ENCODE data around the gene MTAP.

Gene MTAP

DNA sequence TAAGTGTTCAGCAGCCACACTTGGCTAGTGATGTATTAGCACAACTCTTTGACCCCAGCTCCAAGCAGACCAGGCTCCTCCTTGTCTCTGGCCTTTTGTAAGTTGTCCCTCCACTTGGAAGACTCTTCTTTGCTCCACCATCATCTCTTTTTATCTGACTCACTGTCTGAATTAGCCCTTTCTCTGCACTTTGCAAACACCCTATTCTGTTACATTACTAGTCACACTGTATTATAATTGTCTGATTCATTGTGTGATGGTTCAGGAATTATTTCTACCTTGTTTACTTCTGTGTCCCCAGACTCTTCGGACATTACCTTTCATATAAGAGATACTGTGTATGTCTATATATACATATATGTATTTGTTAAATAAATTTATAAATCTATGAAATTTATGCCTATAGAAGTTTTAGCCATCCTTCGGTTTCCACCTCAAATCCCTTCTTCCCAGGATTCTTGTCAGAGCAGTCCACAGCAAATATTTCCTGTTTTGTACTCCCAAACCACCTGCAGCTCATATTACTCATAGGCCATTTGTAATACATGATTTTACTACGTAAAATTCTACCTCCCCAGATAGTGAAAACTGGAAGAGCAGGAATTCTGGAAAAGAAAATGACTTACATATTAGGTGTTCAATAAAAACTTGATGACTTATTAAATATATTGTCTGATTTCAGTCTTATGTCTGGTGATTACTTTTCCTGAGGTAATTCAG, 69.0 kb downstream of the MTAP start:
- in situ Hi-C loops (cut with HindIII; ENCODE audit: low pct_unique_long_range_greater_than_20kb, low sequenced_read_pairs): no loop called here
- TF ChIP-seq JUND (IDR thresholded peaks at IDR 0.05; ENCODE audit: low read depth): no peak
- DNase-seq (ENCODE audit: low read depth in 1 of 2, low spot score in 1 of 2): no peak

DNA sequence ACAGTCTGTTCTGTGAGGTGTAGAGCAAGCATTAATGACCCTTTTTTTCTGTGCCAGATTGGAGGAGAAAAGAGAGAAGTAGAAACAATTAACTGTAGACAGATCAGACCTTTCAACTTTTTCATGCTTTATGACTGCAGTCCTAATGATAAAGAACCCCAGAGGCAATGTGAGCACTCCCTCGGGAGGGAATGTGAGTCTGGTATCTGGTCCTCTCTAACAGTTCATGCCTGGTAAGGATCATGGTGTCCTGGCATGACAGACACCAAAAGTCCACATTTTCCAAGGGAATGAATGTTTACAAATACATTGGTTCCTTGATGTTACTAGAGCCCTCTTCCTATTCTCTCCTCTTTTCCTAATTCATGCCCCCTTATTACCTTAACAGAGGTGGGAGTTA, 70.3 kb downstream of the MTAP start:
- no peak for TF ChIP-seq JUND (IDR thresholded peaks at IDR 0.05; ENCODE audit: low read depth)
- in situ Hi-C loops (cut with HindIII; ENCODE audit: low pct_unique_long_range_greater_than_20kb, low sequenced_read_pairs): no loop called here
- DNase-seq (ENCODE audit: low read depth in 1 of 2, low spot score in 1 of 2): no peak

DNA sequence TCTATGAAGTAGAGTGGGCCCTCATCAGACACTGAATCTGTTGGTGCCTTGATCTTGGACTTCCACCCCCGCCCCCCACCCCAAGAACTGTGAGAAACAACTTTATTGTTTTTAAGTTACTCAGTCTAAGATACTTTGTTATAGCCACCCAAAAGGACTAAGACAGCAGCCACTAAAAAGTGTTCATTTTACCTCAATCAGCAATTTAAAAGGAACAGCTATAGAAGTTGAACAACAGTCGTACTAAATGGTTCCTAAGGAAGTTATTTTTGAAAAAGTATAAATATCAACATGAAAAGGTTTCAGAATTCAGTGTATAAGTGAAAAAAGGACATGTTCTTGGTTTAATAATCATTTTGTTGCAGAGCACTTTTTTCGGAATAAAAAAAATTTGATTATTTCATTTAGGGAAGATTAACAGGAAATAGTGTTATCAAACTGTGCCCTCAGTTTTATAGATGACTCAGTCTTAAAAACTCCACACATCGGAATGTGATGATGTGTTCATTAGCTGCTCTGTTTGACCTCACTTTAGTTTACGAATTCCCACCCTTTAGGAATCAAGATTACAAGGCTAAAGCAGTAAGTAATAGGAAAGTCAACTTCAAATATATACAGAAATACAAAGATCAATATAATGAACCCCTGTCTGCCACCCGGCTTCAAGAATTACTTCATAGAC, 71.2 kb downstream of the MTAP start:
- in situ Hi-C loops (cut with HindIII; ENCODE audit: low pct_unique_long_range_greater_than_20kb, low sequenced_read_pairs): no loop called here
- no peak for DNase-seq (ENCODE audit: low read depth in 1 of 2, low spot score in 1 of 2)
- TF ChIP-seq JUND (IDR thresholded peaks at IDR 0.05; ENCODE audit: low read depth): no peak

DNA sequence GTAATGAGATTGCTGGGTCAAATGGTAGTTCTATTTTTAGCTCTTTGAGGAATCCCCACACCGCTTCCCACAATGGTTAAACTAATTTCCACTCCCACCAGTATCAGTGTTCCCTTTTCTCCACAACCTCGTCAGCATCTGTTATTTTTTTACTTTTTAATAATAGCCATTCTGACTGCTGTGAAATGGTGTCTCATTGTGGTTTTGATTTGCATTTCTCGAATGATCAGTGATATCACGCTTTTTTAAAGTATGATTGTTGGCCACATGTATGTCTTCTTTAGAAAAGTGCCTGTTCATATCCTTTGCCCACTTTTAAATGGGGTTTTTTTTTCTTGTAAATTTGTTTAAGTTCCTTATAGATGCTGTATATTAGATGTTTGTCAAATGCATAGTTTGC, 73.5 kb downstream of the MTAP start:
- no peak for DNase-seq (ENCODE audit: low read depth in 1 of 2, low spot score in 1 of 2)
- in situ Hi-C loops (cut with HindIII; ENCODE audit: low pct_unique_long_range_greater_than_20kb, low sequenced_read_pairs): no loop called here
- TF ChIP-seq JUND (IDR thresholded peaks at IDR 0.05; ENCODE audit: low read depth): no peak

DNA sequence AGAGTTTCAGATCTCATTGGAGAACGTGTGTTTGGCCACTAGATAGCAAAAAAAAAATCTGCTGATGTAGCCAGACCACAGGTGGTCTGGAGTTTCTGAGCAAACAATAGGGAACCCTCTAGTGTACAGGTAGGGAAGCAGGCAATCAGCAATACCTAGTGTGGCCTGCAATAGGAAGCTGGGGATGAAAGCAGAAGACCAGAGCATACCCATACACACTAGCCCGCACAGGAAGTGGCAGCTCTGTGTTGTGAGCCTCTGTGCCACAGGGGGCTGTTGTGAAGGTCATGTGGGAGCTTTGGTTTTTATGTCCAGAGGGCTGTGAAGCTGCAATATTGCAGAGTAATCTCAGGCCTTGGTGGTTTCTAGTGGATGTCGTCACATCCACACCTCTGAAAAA, 81.2 kb downstream of the MTAP start:
- in situ Hi-C loops (cut with HindIII; ENCODE audit: low pct_unique_long_range_greater_than_20kb, low sequenced_read_pairs): no loop called here
- DNase-seq (ENCODE audit: low read depth in 1 of 2, low spot score in 1 of 2): no peak
- TF ChIP-seq JUND (IDR thresholded peaks at IDR 0.05; ENCODE audit: low read depth): no peak

DNA sequence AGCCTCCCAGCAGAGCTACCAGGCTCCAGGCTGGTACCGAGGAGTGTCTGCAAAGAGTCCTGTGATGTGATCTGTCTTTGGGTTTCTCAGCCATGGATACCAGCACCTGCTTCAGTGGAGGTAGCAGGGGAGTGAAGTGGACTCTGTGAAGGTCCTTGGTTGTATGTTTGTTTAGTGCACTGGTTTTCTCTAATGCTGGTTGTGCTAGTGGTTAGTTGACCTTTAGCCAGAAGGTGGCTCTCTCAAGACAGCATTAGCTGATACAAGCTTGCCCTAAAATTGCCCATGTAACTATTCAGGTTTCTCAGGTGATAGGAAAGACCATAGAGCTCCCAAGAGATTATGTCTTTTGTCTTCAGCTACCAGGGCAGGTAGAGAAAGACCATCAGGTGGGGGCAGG, 87.2 kb downstream of the MTAP start:
- in situ Hi-C loops (cut with HindIII; ENCODE audit: low pct_unique_long_range_greater_than_20kb, low sequenced_read_pairs): no loop called here
- TF ChIP-seq JUND (IDR thresholded peaks at IDR 0.05; ENCODE audit: low read depth): no peak
- no peak for DNase-seq (ENCODE audit: low read depth in 1 of 2, low spot score in 1 of 2)

DNA sequence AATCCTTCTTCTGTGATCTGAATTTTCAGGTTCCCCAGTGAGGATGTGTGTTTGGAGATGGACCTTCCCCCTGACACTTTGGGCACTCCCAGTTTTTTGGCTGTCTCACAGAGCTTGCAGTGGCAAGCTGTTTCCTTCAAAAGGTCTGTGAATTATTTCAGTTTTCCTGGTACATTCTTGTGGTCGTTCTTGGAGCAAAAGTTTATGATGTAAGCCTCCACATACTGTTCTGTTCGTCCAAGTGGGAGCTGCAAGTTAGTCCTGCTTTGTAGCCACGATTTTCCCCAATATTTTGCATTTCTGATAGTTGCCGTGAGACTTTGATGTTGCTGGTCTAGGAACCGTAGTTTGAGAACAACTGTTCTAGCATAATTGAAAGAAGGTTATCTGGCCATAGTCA, 88.3 kb downstream of the MTAP start:
- in situ Hi-C loops (cut with HindIII; ENCODE audit: low pct_unique_long_range_greater_than_20kb, low sequenced_read_pairs): no loop called here
- DNase-seq (ENCODE audit: low read depth in 1 of 2, low spot score in 1 of 2): no peak
- no peak for TF ChIP-seq JUND (IDR thresholded peaks at IDR 0.05; ENCODE audit: low read depth)

DNA sequence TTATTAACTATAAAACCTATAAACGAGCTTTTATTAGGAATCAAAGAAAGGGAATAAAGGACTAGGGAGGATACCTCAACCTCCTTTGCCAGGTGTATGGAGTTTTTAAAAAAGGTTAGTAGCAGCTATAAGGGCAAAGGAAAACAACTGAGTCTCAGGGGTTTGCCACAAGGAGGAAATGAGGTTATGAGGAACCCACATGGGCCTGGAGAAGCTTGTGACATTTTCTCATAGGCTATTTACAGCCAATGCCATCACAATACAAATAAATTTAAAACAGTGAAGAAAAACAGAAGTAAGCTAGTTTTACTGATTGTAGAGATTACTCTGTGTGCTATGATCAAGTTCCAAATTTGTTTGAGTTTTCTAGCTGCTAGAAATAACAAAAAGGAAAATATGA, 99.1 kb downstream of the MTAP start:
- in situ Hi-C loops (cut with HindIII; ENCODE audit: low pct_unique_long_range_greater_than_20kb, low sequenced_read_pairs): no loop called here
- TF ChIP-seq JUND (IDR thresholded peaks at IDR 0.05; ENCODE audit: low read depth): no peak
- no peak for DNase-seq (ENCODE audit: low read depth in 1 of 2, low spot score in 1 of 2)

DNA sequence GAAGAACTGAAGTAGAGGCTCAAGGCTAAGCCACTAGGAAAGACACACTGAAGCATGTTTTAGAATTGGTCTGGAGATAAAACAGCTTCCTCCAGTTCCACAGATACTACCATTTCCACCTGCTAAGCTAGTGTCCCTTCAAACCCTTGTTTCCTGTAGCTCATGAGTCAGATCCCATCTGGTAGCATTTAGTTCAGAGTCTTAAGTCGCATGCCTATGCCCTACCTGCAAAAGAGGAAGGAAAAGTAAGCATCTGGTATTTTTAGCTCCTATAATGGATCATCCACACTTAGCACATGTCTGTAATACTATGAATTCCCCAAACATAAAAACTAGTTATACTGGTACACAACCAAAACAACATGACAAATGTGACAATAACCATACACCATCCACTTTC, 99.7 kb downstream of the MTAP start:
- TF ChIP-seq JUND (IDR thresholded peaks at IDR 0.05; ENCODE audit: low read depth): no peak
- DNase-seq (ENCODE audit: low read depth in 1 of 2, low spot score in 1 of 2): no peak
- in situ Hi-C loops (cut with HindIII; ENCODE audit: low pct_unique_long_range_greater_than_20kb, low sequenced_read_pairs): no loop called here

DNA sequence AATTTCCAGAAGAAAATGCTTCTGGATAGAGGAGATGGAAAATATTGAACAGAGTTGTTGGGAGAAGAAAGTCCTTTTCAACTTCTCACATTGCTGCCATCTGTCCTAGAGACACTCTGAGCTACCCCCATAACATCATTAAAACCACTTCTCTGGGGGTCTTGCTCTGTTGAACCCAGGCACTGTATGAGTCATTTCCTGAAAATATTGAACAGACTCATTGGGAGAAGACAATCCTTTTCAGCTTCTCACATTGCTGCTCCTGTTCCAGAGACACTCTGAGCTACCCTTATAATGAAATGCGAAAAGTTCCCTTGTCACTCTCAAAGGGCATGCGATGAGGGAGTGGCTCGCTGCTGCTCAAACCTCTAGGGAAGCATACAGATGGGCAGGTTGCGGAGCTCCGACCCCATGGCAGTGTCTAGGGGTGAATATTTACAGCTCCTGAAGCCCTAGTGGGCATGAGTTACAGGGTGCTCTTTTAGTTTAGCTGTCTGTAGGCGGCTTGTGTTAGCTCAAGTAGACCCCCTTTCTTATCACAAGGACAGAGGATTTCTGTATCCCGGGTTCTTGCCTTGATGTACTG, 101.0 kb downstream of the MTAP start:
- TF ChIP-seq JUND (IDR thresholded peaks at IDR 0.05; ENCODE audit: low read depth): no peak
- in situ Hi-C loops (cut with HindIII; ENCODE audit: low pct_unique_long_range_greater_than_20kb, low sequenced_read_pairs): no loop called here
- DNase-seq (ENCODE audit: low read depth in 1 of 2, low spot score in 1 of 2): no peak

DNA sequence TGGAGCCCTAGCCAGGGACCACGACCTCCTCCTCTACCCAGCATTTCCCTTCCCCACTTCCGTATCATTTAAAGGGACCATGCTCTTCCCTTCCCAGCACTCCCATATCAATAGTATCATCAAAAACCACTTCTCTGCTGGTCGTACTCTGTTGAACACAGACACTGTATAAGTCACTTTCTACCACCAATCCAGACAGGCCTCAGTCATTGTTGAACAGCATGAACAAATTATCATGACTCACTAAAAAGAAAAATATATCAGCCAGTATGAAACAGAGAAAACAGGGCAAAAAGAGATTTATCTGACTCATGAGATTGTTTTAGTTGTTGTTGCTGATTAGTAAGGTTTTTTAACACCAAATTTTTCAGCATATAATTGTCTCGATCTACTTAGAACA, 101.9 kb downstream of the MTAP start:
- in situ Hi-C loops (cut with HindIII; ENCODE audit: low pct_unique_long_range_greater_than_20kb, low sequenced_read_pairs): no loop called here
- DNase-seq (ENCODE audit: low read depth in 1 of 2, low spot score in 1 of 2): no peak
- TF ChIP-seq JUND (IDR thresholded peaks at IDR 0.05; ENCODE audit: low read depth): no peak

DNA sequence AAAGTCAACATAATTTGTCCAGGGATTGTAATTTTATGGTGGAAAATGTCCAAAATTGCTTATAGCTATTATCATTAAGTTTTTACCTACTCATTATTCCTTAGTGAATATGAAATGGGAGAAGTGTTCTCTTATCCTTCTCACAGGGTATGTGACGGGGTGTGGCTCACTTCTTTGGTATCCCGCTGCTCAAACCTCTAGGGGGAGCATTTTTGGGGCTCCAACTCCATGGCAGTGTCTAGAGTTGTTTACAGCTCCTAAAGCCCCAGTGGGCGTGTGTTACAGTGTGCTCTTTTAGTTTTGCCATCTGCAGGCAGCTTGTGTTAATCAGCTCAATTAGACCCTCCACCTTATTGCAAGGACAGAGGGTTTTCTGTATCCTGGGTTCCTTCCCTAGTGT, 102.3 kb downstream of the MTAP start:
- no peak for DNase-seq (ENCODE audit: low read depth in 1 of 2, low spot score in 1 of 2)
- in situ Hi-C loops (cut with HindIII; ENCODE audit: low pct_unique_long_range_greater_than_20kb, low sequenced_read_pairs): no loop called here

DNA sequence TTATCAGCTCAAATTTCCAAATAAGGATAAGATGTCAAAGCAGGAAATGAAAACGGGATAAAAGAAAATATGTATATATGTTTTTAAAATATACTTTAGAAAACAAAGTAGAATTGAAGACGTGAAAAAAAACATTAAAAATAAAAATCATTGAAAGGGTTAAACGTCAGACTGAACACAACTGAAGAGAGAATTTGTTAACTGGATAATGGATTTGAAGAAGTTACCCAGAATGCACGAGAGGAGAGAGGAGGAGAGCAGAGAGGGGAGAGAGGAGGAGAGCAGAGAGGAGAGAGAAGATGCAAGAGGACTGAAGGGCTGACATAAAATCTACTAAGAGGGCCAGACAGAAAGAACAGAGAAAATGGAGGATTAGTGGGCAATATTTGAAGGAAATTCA, 103.8 kb downstream of the MTAP start:
- DNase-seq (ENCODE audit: low read depth in 1 of 2, low spot score in 1 of 2): no peak
- in situ Hi-C loops (cut with HindIII; ENCODE audit: low pct_unique_long_range_greater_than_20kb, low sequenced_read_pairs): no loop called here

More for the DNA sequence above, 102.3 kb downstream of the MTAP start:
- TF ChIP-seq JUND (IDR thresholded peaks at IDR 0.05; ENCODE audit: low read depth): no peak

More for the DNA sequence above, 103.8 kb downstream of the MTAP start:
- TF ChIP-seq JUND (IDR thresholded peaks at IDR 0.05; ENCODE audit: low read depth): no peak

All from T47D (cell line).